Jurkat, Clone E6-1 (cell line): ENCODE results near the gene POLQ. TPM values are rescaled to one million over a fixed set of nuclear protein-coding genes. Genes with fewer than 3 reads are reported as not detected.
A peak's percentile ranks its signal among the peaks of the same experiment; 100 is the strongest.
"Not testable (repeated sequence)": the region's sequence is repeated elsewhere in the genome, so short reads cannot be mapped to it uniquely, and the experiment has no call there.

Experiments used
- DNase-seq: peaks from one replicate; pipeline ENCODE4 v3.0.0-alpha.2; 2011; ENCODE audit warnings: low read depth, low spot score
- H3K4me3 ChIP-seq: 2 replicates; pipeline ENCODE4 v1.5.1; 2011; ENCODE audit warnings: mild to moderate bottlenecking, low read length, control low read depth, moderate library complexity
- polyA plus RNA-seq: library from polyadenylated mRNA; unstranded; fragments of >200 nt; gene quantifications from one replicate; pipeline ENCODE4 v1.2.1, GENCODE V29; 2012; ENCODE audit warnings: missing spikeins; ENCODE audit not compliant: insufficient read length, insufficient read depth

Gene POLQ
- polyA plus RNA-seq, result 22.6 TPM

- peak within 1 kb of the TSS; percentile 93 for H3K4me3 ChIP-seq
- peak; percentile 94 for DNase-seq
These were observed at the start of gene POLQ for GRCh38 chr3:121545574-121546455. POLQ (minus strand) TSS chr3:121545988; CDS start chr3:121545877, 111 bp downstream.

GRCh38 chr3:121594850-121595249 is 49.1 kb upstream of the POLQ start:
- H3K4me3 ChIP-seq, result no peak overlapping the region
- no peak for DNase-seq

DNA sequence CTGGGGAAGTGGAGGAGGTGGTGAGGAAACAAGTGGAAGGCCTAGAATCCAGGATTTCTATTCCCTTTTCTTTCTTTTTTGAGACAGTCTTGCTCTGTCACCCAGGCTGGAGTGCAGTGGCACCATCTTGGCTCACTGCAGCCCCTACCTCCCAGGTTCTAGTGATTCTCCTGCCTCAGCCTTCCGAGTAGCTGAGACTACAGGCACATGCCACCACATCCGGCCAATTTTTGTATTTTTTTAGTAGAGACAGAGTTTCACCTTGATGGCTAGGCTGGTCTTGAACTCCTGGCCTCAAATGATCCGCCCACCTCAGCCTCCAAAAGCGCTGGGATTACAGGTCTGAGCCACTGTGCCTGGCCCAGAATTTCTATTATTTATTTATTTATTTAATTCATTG is 48.0 kb upstream of the POLQ start:
- not testable (repeated sequence) for H3K4me3 ChIP-seq, DNase-seq

DNA sequence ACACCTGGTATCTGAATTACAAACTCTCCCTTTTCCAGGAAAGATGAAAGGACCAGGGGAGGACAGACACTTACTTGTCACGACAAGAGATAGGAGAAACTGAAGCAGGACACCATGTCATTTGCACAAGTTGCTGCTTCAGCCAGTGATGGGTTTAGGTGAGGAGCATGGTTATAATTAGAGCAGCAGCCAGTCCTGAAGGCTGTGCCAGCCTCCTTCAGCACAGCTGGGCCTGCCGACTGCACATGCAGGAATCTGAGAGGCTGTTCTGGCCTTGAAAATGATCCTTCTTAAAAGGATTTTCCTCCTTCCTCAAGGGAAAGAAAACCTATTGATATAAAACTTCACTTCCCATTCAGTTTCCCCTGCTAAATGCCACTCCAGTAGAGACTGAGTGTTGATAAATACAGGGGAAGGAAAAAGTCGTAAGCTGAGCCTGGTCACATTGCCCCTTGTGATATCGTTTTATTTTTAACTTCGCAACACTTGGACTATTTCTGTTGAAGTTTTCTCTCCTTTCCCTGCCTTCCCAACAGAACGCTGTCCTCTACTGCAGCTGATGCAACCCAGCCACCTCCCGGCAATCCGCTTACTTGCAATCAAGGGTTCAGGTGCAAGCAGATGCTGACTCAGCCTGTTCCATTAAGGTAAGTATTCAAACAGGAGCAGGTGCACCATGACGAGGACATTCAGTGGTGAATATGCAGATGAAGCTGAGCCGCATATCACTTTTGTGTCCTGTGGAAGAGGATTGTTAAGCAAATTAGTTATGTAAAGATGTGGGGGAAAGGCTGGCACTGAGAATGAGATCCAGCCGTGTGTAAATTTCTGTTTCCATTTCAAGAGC is 47.3 kb upstream of the POLQ start, which contains the start of gene FBXO40:
TSS of gene FBXO40 (plus strand) at position 524 of the 847 bp plus-strand sequence. CDS start 27,197 bp downstream, outside the sequence.
- no peak for DNase-seq

GRCh38 chr3:121584418-121584817 is 38.6 kb upstream of the POLQ start:
- DNase-seq, result no peak
- H3K4me3 ChIP-seq, result no peak overlapping the region

More for the DNA sequence above, 47.3 kb upstream of the POLQ start, which contains the start of gene FBXO40:
- H3K4me3 ChIP-seq, result no peak within 1 kb of the TSS

DNA sequence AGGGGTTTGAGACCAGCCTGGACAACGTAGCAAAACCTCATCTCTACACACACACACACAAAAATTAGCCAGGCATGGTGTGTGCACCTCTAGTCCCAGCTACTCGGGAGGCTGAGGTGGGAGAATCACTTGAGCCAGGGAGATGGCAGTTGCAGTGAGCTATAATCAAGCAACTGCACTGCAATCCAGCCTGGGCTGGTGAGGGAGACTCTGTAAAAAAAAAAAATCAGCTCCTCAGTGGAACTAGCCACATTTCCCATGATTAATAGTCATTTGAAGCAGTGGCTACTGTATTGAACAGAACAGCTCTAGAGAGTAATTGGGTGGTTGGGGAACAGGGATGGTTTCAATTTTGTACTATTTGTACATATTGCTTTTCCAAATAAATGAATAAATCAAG is 35.9 kb upstream of the POLQ start:
- no peak for DNase-seq
- H3K4me3 ChIP-seq, result no peak overlapping the region

DNA sequence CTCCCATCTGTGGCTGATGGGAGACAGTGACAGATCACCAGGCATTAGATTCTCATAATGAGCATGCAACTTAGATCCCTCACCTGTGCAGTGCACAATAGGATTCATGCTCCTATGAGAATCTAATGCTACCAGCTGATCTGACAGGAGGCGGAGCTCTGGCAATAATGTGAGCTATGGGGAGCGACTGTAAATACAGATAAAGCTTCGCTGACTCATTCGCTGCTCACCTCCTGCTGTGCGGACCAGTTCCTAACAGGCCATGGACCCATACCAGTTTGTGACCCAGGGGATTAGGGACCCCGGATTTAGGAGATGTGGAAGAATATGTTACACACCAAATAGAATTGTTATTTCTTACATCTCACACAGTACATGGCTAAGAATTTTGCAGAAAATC is 28.7 kb upstream of the POLQ start:
- no peak overlapping the region for H3K4me3 ChIP-seq
- no peak for DNase-seq

DNA sequence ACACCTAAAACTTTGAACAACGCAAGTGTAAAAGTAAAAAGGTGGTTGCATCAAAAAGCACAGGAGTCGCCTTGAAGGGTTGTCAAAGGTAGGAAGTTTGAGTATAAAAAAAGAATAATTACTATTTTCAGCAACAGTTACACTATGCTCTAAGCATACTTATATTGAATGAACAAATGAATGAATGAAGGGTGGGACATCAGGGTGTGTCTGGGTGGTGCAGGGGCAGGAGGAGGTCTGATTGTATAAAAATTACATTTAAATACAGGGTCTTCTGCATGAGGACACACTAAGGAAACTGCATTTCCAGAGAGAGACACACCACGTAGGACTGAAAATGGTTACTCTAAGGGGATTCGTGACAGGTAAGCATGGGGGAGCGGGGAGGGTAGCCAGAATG is 21.9 kb upstream of the POLQ start, which contains the start of gene ARGFX:
TSS of gene ARGFX (plus strand) at position 301 of the 400 bp plus-strand sequence. CDS start 2,765 bp downstream, outside the sequence.
- DNase-seq, result no peak
- no peak within 1 kb of the TSS for H3K4me3 ChIP-seq

DNA sequence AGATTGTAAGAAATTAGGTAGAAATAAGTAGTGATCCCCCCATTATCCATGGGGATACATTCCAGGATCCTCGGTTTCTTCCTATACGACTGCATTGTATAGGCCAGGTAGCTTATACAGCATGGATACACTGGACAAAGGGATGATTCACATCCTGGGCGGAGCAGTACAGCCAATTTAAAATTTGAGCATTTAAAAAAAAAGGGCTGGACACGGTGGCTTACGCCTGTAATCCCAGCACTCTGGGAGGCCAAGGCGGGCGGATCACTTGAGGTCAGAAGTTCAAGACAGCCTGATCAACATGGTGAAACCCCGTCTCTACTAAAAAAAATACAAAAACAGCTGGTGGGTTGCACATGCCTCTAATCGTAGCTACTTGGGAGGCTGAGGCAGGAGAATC is 21.0 kb upstream of the POLQ start:
- no peak for DNase-seq
- H3K4me3 ChIP-seq, result no peak overlapping the region

DNA sequence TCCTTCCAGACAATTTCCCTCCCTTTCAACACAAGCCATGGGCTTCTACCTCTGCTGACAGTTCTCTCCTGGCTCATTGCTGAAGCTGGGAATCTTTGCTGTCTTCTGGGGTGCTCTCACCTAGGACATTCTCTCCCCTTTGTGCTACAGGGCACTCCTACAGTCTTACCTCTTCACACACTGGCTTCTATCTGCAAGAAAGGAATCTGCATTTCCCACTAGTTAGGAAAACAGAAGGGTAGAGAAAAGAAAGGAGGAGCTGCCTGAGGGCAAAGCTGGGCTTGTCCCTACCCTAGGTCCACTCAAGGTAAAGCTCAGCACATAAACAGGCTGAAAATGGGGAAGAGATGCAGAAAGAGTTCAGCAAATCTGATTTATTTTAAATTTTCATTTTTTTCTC is 16.4 kb upstream of the POLQ start:
- no peak for DNase-seq
- no peak overlapping the region for H3K4me3 ChIP-seq

DNA sequence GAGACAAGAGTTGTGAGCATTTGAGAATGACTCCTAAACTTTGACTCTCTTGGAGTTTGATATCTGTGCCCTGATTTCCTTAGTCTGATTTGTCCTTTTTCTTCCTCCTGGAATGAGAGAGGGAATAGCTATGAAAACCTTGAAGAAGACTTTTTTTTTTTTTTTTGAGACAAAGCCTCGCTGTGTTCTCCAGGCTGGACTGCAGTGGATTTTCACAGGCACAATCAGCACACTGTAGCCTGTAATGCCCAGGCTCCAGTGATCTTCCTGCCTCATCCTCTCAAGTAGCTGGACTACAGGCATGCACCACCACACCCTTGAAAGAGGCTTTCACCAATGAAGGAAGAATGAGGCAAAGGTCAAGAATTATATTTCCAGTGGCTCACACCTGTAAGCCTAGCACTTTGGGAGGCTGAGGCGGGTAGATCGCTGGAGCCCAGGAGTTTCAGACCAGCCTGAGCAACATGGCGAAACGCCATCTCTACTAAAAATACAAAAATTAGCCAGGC is 11.7 kb upstream of the POLQ start:
- DNase-seq, result no peak
- H3K4me3 ChIP-seq, result no peak overlapping the region

- no peak overlapping the region for H3K4me3 ChIP-seq
- no peak for DNase-seq
These were observed 7.0 kb upstream of the POLQ start for GRCh38 chr3:121552797-121553196.

DNA sequence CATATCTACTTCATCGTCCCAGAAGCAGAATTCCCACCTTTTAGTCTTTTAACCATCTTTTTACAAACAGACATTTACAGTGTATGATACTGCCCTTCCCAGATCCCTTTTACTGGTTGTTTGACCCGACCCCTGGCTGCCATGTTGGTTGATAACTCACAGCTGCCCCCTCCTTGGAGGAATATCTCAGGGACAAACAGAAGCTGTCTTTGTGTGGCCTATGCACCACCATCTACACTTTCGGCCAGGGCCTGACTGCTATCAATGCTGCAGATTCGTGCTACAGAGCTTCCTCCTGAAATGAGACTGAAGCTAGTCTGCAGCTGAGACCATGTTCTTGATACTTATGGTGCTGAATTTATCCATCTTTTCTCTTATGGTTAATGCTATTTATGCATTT is 6.6 kb upstream of the POLQ start:
- DNase-seq, result no peak
- H3K4me3 ChIP-seq, result no peak overlapping the region

GRCh38 chr3:121545049-121545573 is 677 bp downstream of the POLQ start:
- peak; percentile 6 for DNase-seq

DNA sequence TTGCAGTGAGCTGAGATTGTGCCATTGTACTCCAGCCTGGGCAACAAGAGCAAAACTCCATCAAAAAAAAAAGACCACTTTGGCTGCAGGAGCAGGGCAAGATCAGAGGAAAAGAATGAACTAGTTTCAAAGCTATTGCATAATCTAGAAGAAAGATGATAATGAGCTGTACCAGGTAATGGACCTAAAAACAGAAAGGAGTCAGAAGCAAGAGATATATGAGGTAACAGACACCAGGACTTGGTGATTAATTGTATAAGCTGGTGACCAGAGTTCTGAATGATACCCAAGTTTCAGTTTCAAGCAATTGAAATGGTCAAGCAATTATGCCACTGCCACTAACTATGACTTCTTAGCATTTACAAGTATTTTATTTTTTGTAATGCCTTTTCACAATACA is 2.9 kb downstream of the POLQ start:
- no peak for DNase-seq
- no peak overlapping the region for H3K4me3 ChIP-seq

More at GRCh38 chr3:121545049-121545573, 677 bp downstream of the POLQ start:
- peak overlapping the region; percentile 93 for H3K4me3 ChIP-seq

GRCh38 chr3:121531269-121531668 is 14.5 kb downstream of the POLQ start:
- H3K4me3 ChIP-seq, result no peak overlapping the region
- DNase-seq, result no peak

DNA sequence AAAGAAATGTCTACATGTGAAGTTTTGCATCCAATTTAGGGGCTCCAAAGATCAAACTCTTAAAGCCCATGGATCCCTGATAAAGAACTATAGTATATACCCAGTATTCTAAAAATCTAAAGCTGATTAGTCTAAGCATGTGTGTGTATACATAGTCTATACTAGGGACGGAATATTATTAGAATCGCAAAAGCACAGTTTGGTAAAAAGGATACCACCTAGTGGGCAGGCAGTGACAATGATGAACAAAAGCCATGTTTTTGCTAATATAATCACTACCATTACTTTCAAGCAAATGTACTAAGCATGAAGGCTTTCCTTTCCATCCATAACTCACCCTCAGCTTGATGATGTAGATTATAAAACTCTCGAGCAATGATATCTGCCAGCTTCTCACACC is 16.5 kb downstream of the POLQ start:
- DNase-seq, result no peak
- H3K4me3 ChIP-seq, result no peak overlapping the region

DNA sequence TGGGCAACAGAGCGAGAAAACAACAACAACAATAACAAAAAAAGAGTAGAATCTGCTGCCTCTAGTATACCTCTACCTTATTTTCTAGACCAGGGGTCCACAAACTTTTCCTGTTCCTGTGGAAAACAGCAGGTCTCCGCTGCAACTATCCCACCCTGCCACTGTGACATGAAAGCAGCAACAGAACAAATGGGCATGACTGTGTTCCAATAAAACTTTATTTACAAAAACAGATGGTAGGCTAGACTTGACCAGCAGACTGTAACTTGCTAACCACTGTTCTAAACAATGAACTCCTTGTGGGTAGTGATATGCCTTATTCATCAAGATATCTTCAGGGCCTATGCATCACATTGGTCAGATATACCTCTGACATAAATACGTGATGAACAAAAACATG is 25.3 kb downstream of the POLQ start:
- no peak for DNase-seq
- no peak overlapping the region for H3K4me3 ChIP-seq

GRCh38 chr3:121517953-121518655 is 27.7 kb downstream of the POLQ start:
- no peak for DNase-seq
- H3K4me3 ChIP-seq, result no peak overlapping the region
